K562 (cell line): Measurements from ENCODE around the gene SULT1C4. TPM values are rescaled to one million over a fixed set of nuclear protein-coding genes. Genes with fewer than 3 reads are reported as not detected.

ENCODE experiments used
- MYNN ChIP-seq, 2 experiments: sonication (generic); formaldehyde crosslinking in 1 of 2; IDR thresholded peaks; 2 replicates each; pipeline versions ENCODE4 v1.5.0 to v1.6.1; 2016 to 2020; ENCODE audit warnings: antibody characterized with exemption in 1 of 2, missing genetic modification reagents in 1 of 2
- POLR2A ChIP-seq: fragments of 450-650 bp; conservative IDR thresholded peaks from 2 replicates; pipeline ENCODE4 v1.6.1; 2016
- POLR2H ChIP-seq: IDR thresholded peaks from 2 replicates; pipeline ENCODE4 v1.6.1; 2016; ENCODE audit warnings: missing genetic modification characterization, low read depth, mild to moderate bottlenecking, control low read depth, missing compliant biosample characterization, moderate library complexity
- STAT6 ChIP-seq: sonication (generic); formaldehyde crosslinking; IDR thresholded peaks from 2 replicates; pipeline ENCODE4 v1.8.1; 2023; ENCODE audit warnings: mild to moderate bottlenecking, missing genetic modification reagents
- TAL1 ChIP-seq: fragments of 450-650 bp; IDR thresholded peaks from 2 replicates; pipeline ENCODE4 v1.6.1; 2016; ENCODE audit warnings: mild to moderate bottlenecking
- TCF3 ChIP-seq: sonication (generic); formaldehyde crosslinking; IDR thresholded peaks from 2 replicates; pipeline ENCODE4 v1.4.0; 2020; ENCODE audit warnings: mild to moderate bottlenecking, missing genetic modification reagents
- TEAD4 ChIP-seq, 2 experiments: sonication (generic) in 1 of 2; formaldehyde crosslinking in 1 of 2; IDR thresholded peaks; 2 replicates each; pipeline versions ENCODE4 v1.6.1 to v1.8.0; 2012 to 2022; ENCODE audit warnings: borderline replicate concordance in 1 of 2, inconsistent platforms in 1 of 2, low read length in 1 of 2, mild to moderate bottlenecking in 1 of 2, missing genetic modification reagents in 1 of 2
- ZBTB11 ChIP-seq, 3 experiments: fragments of 200-800 bp in 1 of 3; fragments of 250-450 bp in 1 of 3; fragments of 450-650 bp in 1 of 3; sonication (Bioruptor Pico) in 1 of 3; sonication (Bioruptor generic) in 1 of 3; formaldehyde crosslinking in 1 of 3; IDR thresholded peaks; 2 replicates each; pipeline versions ENCODE4 v1.6.1 to v1.8.0; 2016 to 2022; ENCODE audit warnings: mild to moderate bottlenecking in 2 of 3, missing genetic modification characterization in 2 of 3, missing compliant biosample characterization in 1 of 3, moderate library complexity in 1 of 3
- ZNF140 ChIP-seq: fragments of 250-450 bp; sonication (Bioruptor Pico); IDR thresholded peaks from 2 replicates; pipeline ENCODE4 v1.8.0; 2021; ENCODE audit warnings: moderate library complexity, mild to moderate bottlenecking, inconsistent platforms
- ZSCAN29 ChIP-seq: fragments of 450-650 bp; IDR thresholded peaks from 2 replicates; pipeline ENCODE4 v1.6.1; 2017
- polyA plus RNA-seq, 8 experiments: library from polyadenylated mRNA; depleted of rRNA in 4 of 8; stranded (reverse) in 5 of 8; unstranded in 3 of 8; fragments of >200 nt; fragmentation: Nextera tagmentation in 2 of 8; fragmentation: Illumina TruSeq in 1 of 8; extraction: Ambion mirVana in 2 of 8; extraction: Trizol in 1 of 8; gene quantifications; 2 replicates each; pipeline versions ENCODE4 v1.2.1 to v1.2.3, GENCODE V29; 2011 to 2014; ENCODE audit warnings: inconsistent platforms in 1 of 8, missing spikeins in 1 of 8
- total RNA-seq, 7 experiments: library from RNA; depleted of rRNA in 6 of 7; stranded (reverse); fragments of >200 nt in 6 of 7; fragmentation: Illumina TruSeq in 2 of 7; extraction: Trizol in 2 of 7; gene quantifications; 2 replicates each; pipeline versions ENCODE4 v1.2.1 to v1.2.3, GENCODE V29; 2011 to 2021; ENCODE audit warnings: low replicate concordance in 1 of 7
- TF ChIP-seq, protein P1 (sequence below): fragments of 450-650 bp; IDR thresholded peaks from 2 replicates; pipeline ENCODE4 v1.6.1; 2017; ENCODE audit warnings: mild to moderate bottlenecking, moderate library complexity
- TF ChIP-seq, protein P2 (sequence below): fragments of 450-650 bp; IDR thresholded peaks from 2 replicates; pipeline ENCODE4 v1.6.1; 2016; ENCODE audit warnings: mild to moderate bottlenecking
- TF ChIP-seq, protein P3 (sequence below): fragments of 250-450 bp; sonication (Bioruptor Pico); IDR thresholded peaks from 2 replicates; pipeline ENCODE4 v1.9.0; 2021; ENCODE audit warnings: mild to moderate bottlenecking

The SULT1C4 gene
- total and polyA plus RNA-seq, 9 of the 15 experiments (the other 6 are each of a cell fraction or from before 2014, with no cell fraction given) = 0.04 to 0.14 (median 0.09) TPM; not detected in 5

GRCh38 chr2:108351889-108352288, 25.9 kb upstream of the SULT1C4 start (continued):
- TF ChIP-seq STAT6 (no peak), POLR2A (no peak), ZNF140 (CRISPR knock-in tag) (no peak), TEAD4 (IDR thresholded peaks at IDR 0.05; ENCODE audit: low read length) (peak; percentile 45; the same call in 1 of the 2 replicates), TEAD4 (CRISPR knock-in tag; IDR thresholded peaks at IDR 0.05; ENCODE audit: borderline replicate concordance) (no peak), TAL1 (peak; percentile 36; the same call in 1 of the 2 replicates), TCF3 (peak; percentile 69), ZSCAN29 (no peak), MYNN (IDR thresholded peaks at IDR 0.05) (no peak), MYNN (CRISPR knock-in tag; IDR thresholded peaks at IDR 0.05) (no peak), POLR2H (tag) (no peak), ZBTB11 (CRISPR knock-in tag; IDR thresholded peaks at IDR 0.05) (no peak)
- TF ChIP-seq, protein P1, sequence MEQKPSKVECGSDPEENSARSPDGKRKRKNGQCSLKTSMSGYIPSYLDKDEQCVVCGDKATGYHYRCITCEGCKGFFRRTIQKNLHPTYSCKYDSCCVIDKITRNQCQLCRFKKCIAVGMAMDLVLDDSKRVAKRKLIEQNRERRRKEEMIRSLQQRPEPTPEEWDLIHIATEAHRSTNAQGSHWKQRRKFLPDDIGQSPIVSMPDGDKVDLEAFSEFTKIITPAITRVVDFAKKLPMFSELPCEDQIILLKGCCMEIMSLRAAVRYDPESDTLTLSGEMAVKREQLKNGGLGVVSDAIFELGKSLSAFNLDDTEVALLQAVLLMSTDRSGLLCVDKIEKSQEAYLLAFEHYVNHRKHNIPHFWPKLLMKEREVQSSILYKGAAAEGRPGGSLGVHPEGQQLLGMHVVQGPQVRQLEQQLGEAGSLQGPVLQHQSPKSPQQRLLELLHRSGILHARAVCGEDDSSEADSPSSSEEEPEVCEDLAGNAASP = no peak
- TF ChIP-seq, protein P2, sequence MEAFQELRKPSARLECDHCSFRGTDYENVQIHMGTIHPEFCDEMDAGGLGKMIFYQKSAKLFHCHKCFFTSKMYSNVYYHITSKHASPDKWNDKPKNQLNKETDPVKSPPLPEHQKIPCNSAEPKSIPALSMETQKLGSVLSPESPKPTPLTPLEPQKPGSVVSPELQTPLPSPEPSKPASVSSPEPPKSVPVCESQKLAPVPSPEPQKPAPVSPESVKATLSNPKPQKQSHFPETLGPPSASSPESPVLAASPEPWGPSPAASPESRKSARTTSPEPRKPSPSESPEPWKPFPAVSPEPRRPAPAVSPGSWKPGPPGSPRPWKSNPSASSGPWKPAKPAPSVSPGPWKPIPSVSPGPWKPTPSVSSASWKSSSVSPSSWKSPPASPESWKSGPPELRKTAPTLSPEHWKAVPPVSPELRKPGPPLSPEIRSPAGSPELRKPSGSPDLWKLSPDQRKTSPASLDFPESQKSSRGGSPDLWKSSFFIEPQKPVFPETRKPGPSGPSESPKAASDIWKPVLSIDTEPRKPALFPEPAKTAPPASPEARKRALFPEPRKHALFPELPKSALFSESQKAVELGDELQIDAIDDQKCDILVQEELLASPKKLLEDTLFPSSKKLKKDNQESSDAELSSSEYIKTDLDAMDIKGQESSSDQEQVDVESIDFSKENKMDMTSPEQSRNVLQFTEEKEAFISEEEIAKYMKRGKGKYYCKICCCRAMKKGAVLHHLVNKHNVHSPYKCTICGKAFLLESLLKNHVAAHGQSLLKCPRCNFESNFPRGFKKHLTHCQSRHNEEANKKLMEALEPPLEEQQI = no peak
- TF ChIP-seq, protein P3, sequence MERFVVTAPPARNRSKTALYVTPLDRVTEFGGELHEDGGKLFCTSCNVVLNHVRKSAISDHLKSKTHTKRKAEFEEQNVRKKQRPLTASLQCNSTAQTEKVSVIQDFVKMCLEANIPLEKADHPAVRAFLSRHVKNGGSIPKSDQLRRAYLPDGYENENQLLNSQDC (CRISPR knock-in tag) = no peak
